HTERT RPE-1 (cell line): ENCODE results near the gene NCAM2.

Experiments used
- in situ Hi-C: fragments of 300-500 bp; cut with MboI; formaldehyde crosslinking; loops from 4 replicates; pipeline ENCODE4 v1.14.3; 2020; ENCODE audit warnings: low sequenced_read_pairs

Gene NCAM2

GRCh38 chr21:21165063-21165645, 166.9 kb downstream of the NCAM2 start:
- in situ Hi-C loops, result no loop called here

GRCh38 chr21:21174676-21175075, 176.5 kb downstream of the NCAM2 start:
- in situ Hi-C loops, result no loop called here

GRCh38 chr21:21175798-21176334, 177.7 kb downstream of the NCAM2 start:
- in situ Hi-C loops, result no loop called here

GRCh38 chr21:21177353-21177986, 179.3 kb downstream of the NCAM2 start:
- in situ Hi-C loops, result no loop called here

- in situ Hi-C loops, result no loop called here
Measured at GRCh38 chr21:21179619-21180298, 181.6 kb downstream of the NCAM2 start.

- in situ Hi-C loops, result no loop called here
Measured at GRCh38 chr21:21182401-21183010, 184.3 kb downstream of the NCAM2 start.

- in situ Hi-C loops, result no loop called here
Measured at GRCh38 chr21:21183092-21183491, 184.9 kb downstream of the NCAM2 start.

- in situ Hi-C loops, result no loop called here
Measured at GRCh38 chr21:21184771-21185528, 186.7 kb downstream of the NCAM2 start.

GRCh38 chr21:21187579-21187978, 189.4 kb downstream of the NCAM2 start:
- in situ Hi-C loops, result no loop called here

- in situ Hi-C loops, result no loop called here
Measured at GRCh38 chr21:21188513-21189195, 190.4 kb downstream of the NCAM2 start.

GRCh38 chr21:21195417-21195943, 197.3 kb downstream of the NCAM2 start:
- in situ Hi-C loops, result no loop called here

GRCh38 chr21:21196087-21196486, 197.9 kb downstream of the NCAM2 start:
- in situ Hi-C loops, result no loop called here

- in situ Hi-C loops, result no loop called here
Measured at GRCh38 chr21:21196848-21197247, 198.6 kb downstream of the NCAM2 start.

GRCh38 chr21:21199342-21200102, 201.3 kb downstream of the NCAM2 start:
- in situ Hi-C loops, result no loop called here

GRCh38 chr21:21200103-21200938, 202.1 kb downstream of the NCAM2 start:
- in situ Hi-C loops, result no loop called here

GRCh38 chr21:21200939-21201615, 202.9 kb downstream of the NCAM2 start:
- in situ Hi-C loops, result no loop called here

GRCh38 chr21:21203822-21204339, 205.7 kb downstream of the NCAM2 start:
- in situ Hi-C loops, result no loop called here
